ENCODE measurements around the gene FGFR1OP2. TPM values are rescaled to one million over a fixed set of nuclear protein-coding genes. Genes with fewer than 3 reads are reported as not detected.

Gene FGFR1OP2
- total RNA-seq, result 27.8 and 54.9 TPM in 2 replicates

GRCh38 chr12:26937863-26938700 lies at the start of gene FGFR1OP2, which contains the start of gene INTS13:
TSS of gene FGFR1OP2 (plus strand) at chr12:26938470. CDS start at chr12:26954159, 15,689 bp downstream.
TSS of gene INTS13 (minus strand) at chr12:26937981. CDS start at chr12:26936803, 1,178 bp downstream.

GRCh38 chr12:27014085-27014858 lies 76.0 kb downstream of the FGFR1OP2 start, which contains the start of gene TM7SF3:
TSS of gene TM7SF3 (minus strand) at chr12:27014384. CDS start at chr12:27014168, 216 bp downstream.

Other genes starting within 250 kb of the FGFR1OP2 start
- gene ITPR2, start 105.3 kb upstream of the FGFR1OP2 start, total RNA-seq, result 4.7 and 11.4 TPM in 2 replicates
- gene INTS13, start 489 bp upstream of the FGFR1OP2 start, total RNA-seq, result 29.0 and 42.3 TPM in 2 replicates
- gene TM7SF3, start 75.9 kb downstream of the FGFR1OP2 start, total RNA-seq, result 62.8 and 82.5 TPM in 2 replicates
- gene MED21, start 84.1 kb downstream of the FGFR1OP2 start, total RNA-seq, result 43.7 and 63.2 TPM in 2 replicates
- gene C12orf71, start 144.1 kb downstream of the FGFR1OP2 start, total RNA-seq, result not detected in 2 replicates

Measured in epithelial cell of alveolus of lung (primary cell).